ENCODE results near the gene PNISR. TPM values are rescaled to one million over a fixed set of nuclear protein-coding genes. Genes with fewer than 3 reads are reported as not detected.
"Not testable (repeated sequence)": the region's sequence is repeated elsewhere in the genome, so short reads cannot be mapped to it uniquely, and the experiment has no call there.

The PNISR gene
- 78.2 and 81.9 TPM in 2 replicates for total RNA-seq

DNA sequence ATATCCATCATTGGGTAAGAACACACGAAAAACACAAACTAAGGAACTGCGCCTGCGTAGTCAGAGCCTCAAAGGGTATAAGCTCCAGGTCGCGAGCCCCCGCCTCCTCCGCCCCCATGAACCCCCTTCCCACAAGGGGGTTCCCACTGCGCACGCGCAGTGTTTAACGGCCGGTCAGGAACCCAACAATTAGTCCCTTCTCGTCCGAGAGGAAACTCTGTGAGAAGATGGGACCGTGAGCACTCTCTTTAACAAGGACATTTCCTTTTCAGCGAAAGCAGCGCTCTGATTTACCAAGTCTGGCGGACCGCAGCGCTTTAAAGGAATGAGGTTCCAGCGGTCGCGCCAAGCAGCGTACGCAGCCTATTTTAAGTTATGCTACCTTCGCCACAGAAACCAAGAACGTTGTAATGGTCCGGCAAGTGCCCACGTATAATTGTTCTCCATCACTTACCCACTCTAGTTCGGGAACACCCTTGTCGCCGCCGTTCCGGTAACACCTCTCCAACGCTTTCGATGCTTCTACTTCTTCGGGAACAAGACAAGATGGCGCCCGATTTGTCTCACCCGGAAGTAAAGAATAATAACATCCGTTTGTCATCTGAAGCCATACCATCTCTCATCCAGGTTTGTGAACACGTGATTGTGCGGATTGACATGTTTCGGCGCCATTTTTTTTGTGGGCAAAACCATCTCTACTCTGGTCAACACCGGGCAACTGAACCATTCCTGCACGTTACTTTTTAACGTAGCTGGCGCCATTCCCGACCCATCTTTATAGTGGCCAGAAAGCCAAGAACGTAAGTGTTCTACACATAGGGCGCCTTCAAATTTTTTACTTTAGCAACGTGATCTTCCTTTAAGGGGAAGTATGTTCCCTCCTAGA, at the start of gene PNISR:
TSS of gene PNISR (minus strand) at position 548 of the 886 bp plus-strand sequence. CDS start 10,649 bp downstream, outside the sequence.
- Histone ChIP-seq H3K79me2 (ENCODE audit: insufficient read depth, low read length) (peaks cover 68% of the 10 kb centered on the region), H3K9me3 (ENCODE audit: low read depth, low read length) (no peaks in the 10 kb centered on the region)

DNA sequence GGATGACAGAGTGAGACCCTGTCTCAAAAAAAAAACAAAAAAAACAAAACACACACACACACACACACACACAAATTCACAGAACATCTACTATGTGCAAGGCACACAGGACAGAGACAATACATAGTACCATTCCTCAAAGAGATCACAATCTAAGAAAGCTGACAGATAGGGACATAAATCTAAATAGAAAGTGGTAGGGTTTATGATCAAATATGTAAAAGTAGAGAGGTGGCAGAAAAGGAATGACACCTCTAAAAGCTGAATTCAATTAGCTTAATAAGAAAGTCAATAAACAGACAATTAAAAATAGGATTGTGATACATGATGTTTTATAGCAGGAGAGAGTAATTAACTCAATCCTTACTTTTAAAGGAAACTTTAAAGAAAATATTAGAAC, 48.6 kb upstream of the PNISR start:
- TF ChIP-seq CTCF (IDR thresholded peaks at IDR 0.05; ENCODE audit: extremely low read depth, low read depth, low read length) = no peak

More for the DNA sequence above, at the start of gene PNISR:
- no peaks in the 10 kb centered on the region for H3K36me3 ChIP-seq (ENCODE audit: insufficient read depth, low read length)
- peaks cover 25% of the 10 kb centered on the region for H3K4me1 ChIP-seq (ENCODE audit: insufficient read depth, low read length)
- H3K4me2 ChIP-seq (ENCODE audit: insufficient read depth, low read length) = peak within 1 kb of the TSS; percentile 86
- H3K27me3 ChIP-seq (ENCODE audit: insufficient read depth, low read length) = no peaks in the 10 kb centered on the region
- peak within 1 kb of the TSS; percentile 96 for H3K4me3 ChIP-seq (ENCODE audit: insufficient read depth, low read length)
- peak within 1 kb of the TSS; percentile 100 for H3K27ac ChIP-seq (ENCODE audit: low read depth, low read length)
- peak within 1 kb of the TSS; percentile 99 for H2AFZ ChIP-seq (ENCODE audit: low read length)
- peak; percentile 71 for DNase-seq (ENCODE audit: insufficient read length, low spot score, missing footprints)
- no peak for TF ChIP-seq CTCF (IDR thresholded peaks at IDR 0.05; ENCODE audit: extremely low read depth, low read depth, low read length)
- H4K20me1 ChIP-seq (ENCODE audit: insufficient read depth, low read length) = peaks cover 47% of the 10 kb centered on the region

GRCh38 chr6:99471638-99472037, 46.5 kb upstream of the PNISR start:
- H3K79me2 ChIP-seq (ENCODE audit: insufficient read depth, low read length) = no peaks in the 10 kb centered on the region
- no peak overlapping the region for H3K4me2 ChIP-seq (ENCODE audit: insufficient read depth, low read length)
- no peak overlapping the region for H3K4me3 ChIP-seq (ENCODE audit: insufficient read depth, low read length)
- no peaks in the 10 kb centered on the region for H3K27me3 ChIP-seq (ENCODE audit: insufficient read depth, low read length)
- peaks cover 5% of the 10 kb centered on the region for H3K36me3 ChIP-seq (ENCODE audit: insufficient read depth, low read length)
- peak; percentile 10 for DNase-seq (ENCODE audit: insufficient read length, low spot score, missing footprints)
- no peaks in the 10 kb centered on the region for H3K9me3 ChIP-seq (ENCODE audit: low read depth, low read length)
- H3K27ac ChIP-seq (ENCODE audit: low read depth, low read length) = no peak overlapping the region
- H4K20me1 ChIP-seq (ENCODE audit: insufficient read depth, low read length) = no peaks in the 10 kb centered on the region
- no peak for TF ChIP-seq CTCF (IDR thresholded peaks at IDR 0.05; ENCODE audit: extremely low read depth, low read depth, low read length)
- no peaks in the 10 kb centered on the region for H3K4me1 ChIP-seq (ENCODE audit: insufficient read depth, low read length)
- no peak overlapping the region for H2AFZ ChIP-seq (ENCODE audit: low read length)

More for the DNA sequence above, 48.6 kb upstream of the PNISR start:
- no peaks in the 10 kb centered on the region for H3K27me3 ChIP-seq (ENCODE audit: insufficient read depth, low read length)
- no peak overlapping the region for H2AFZ ChIP-seq (ENCODE audit: low read length)
- no peak overlapping the region for H3K4me3 ChIP-seq (ENCODE audit: insufficient read depth, low read length)
- H3K36me3 ChIP-seq (ENCODE audit: insufficient read depth, low read length) = peaks cover 8% of the 10 kb centered on the region
- DNase-seq (ENCODE audit: insufficient read length, low spot score, missing footprints) = no peak
- H3K79me2 ChIP-seq (ENCODE audit: insufficient read depth, low read length) = no peaks in the 10 kb centered on the region
- H3K9me3 ChIP-seq (ENCODE audit: low read depth, low read length) = no peaks in the 10 kb centered on the region
- no peak overlapping the region for H3K4me2 ChIP-seq (ENCODE audit: insufficient read depth, low read length)
- no peak overlapping the region for H3K27ac ChIP-seq (ENCODE audit: low read depth, low read length)
- H3K4me1 ChIP-seq (ENCODE audit: insufficient read depth, low read length) = no peaks in the 10 kb centered on the region
- no peaks in the 10 kb centered on the region for H4K20me1 ChIP-seq (ENCODE audit: insufficient read depth, low read length)

DNA sequence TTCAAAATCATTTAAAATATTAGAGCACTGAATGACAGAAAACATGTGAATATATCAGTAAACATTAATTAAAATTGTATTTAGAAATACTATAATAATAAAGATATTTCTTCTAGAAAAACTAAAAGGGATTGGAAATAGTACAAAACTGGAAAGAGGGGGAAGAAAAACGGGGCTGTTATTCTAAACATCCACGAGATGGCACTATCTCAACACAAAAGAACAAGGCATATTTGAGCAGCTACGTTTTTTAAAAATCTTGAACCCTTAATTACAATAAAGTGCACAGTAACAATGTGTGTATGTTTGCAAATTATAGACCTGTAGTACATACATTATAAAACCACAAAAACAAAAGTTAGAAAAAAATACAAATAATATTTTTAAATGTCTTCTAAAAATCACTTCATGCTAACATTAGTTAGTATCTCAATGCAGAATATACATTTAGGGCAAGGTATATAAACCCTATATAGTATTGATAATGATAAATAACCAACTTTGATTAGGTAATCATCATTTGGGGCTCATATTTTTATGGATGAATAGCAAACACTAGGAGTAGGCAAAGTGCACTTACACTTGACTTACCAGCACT, 42.5 kb upstream of the PNISR start:
- H3K9me3 ChIP-seq (ENCODE audit: low read depth, low read length) = no peaks in the 10 kb centered on the region
- H3K27me3 ChIP-seq (ENCODE audit: insufficient read depth, low read length) = no peaks in the 10 kb centered on the region
- peak; percentile 8 for DNase-seq (ENCODE audit: insufficient read length, low spot score, missing footprints)
- H3K79me2 ChIP-seq (ENCODE audit: insufficient read depth, low read length) = no peaks in the 10 kb centered on the region
- H2AFZ ChIP-seq (ENCODE audit: low read length) = no peak overlapping the region
- H3K4me1 ChIP-seq (ENCODE audit: insufficient read depth, low read length) = no peaks in the 10 kb centered on the region
- H3K4me3 ChIP-seq (ENCODE audit: insufficient read depth, low read length) = no peak overlapping the region
- H3K4me2 ChIP-seq (ENCODE audit: insufficient read depth, low read length) = no peak overlapping the region
- H3K36me3 ChIP-seq (ENCODE audit: insufficient read depth, low read length) = no peaks in the 10 kb centered on the region
- H4K20me1 ChIP-seq (ENCODE audit: insufficient read depth, low read length) = no peaks in the 10 kb centered on the region
- TF ChIP-seq CTCF (IDR thresholded peaks at IDR 0.05; ENCODE audit: extremely low read depth, low read depth, low read length) = peak; percentile 71
- H3K27ac ChIP-seq (ENCODE audit: low read depth, low read length) = no peak overlapping the region

GRCh38 chr6:99459133-99459532, 34.0 kb upstream of the PNISR start:
- H3K36me3 ChIP-seq (ENCODE audit: insufficient read depth, low read length); H3K27ac ChIP-seq (ENCODE audit: low read depth, low read length); H3K79me2 ChIP-seq (ENCODE audit: insufficient read depth, low read length); H4K20me1 ChIP-seq (ENCODE audit: insufficient read depth, low read length); H3K4me2 ChIP-seq (ENCODE audit: insufficient read depth, low read length); DNase-seq (ENCODE audit: insufficient read length, low spot score, missing footprints); H3K4me3 ChIP-seq (ENCODE audit: insufficient read depth, low read length); H2AFZ ChIP-seq (ENCODE audit: low read length); H3K4me1 ChIP-seq (ENCODE audit: insufficient read depth, low read length); H3K9me3 ChIP-seq (ENCODE audit: low read depth, low read length); H3K27me3 ChIP-seq (ENCODE audit: insufficient read depth, low read length): not testable (repeated sequence)
